ENCODE results near the gene NIM1K. TPM values are rescaled to one million over a fixed set of nuclear protein-coding genes. Genes with fewer than 3 reads are reported as not detected.

NIM1K gene
- total RNA-seq, 1 donor from 2014 or later = 6.0 TPM

DNA sequence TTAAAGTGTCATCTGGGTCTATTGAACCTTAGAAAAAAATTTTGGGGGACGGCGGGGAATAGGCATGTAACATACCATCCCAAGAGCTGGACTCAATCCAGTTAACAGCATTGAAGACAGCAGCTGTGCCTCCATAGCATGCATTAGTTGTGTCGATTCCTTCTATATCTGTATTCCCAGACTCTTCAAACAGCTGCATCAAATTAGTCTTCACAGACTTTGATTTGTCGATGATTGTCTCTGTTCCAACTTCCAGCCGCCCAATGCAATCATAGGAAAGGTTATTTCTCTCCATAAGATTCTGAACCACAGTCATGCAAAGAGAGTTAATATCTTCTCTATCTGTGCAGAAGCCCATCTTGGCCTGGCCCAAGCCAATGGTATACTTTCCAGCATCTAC, 106.4 kb downstream of the NIM1K start:
- no peak for ATAC-seq
- intact Hi-C loops (cut with DNase I) = no loop called here

DNA sequence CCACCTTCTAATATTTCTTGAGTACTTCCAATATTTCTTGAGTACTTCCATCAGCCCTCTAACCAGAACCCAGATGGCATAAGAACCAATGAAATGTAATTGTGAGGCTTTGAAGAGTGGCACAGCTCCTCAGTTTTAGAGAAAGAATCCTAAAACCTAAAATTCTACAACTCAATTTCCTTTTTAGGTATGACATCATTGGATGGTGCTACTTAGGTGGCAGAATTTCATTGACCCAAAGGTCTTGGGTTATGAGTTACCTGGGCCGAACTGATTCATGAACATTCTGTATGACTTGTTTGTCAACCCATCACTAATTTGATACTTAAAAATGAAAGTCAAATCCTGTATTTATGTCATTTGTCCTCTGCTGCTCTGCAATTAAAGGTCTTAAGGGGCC, 108.1 kb downstream of the NIM1K start:
- intact Hi-C loops (cut with DNase I) = no loop called here
- H3K27ac ChIP-seq = no peak overlapping the region
- no peak overlapping the region for H3K4me3 ChIP-seq
- ATAC-seq (no peak), DNase-seq (no peak)
- H3K27me3 ChIP-seq = no peaks in the 10 kb centered on the region
- TF ChIP-seq, protein P1, sequence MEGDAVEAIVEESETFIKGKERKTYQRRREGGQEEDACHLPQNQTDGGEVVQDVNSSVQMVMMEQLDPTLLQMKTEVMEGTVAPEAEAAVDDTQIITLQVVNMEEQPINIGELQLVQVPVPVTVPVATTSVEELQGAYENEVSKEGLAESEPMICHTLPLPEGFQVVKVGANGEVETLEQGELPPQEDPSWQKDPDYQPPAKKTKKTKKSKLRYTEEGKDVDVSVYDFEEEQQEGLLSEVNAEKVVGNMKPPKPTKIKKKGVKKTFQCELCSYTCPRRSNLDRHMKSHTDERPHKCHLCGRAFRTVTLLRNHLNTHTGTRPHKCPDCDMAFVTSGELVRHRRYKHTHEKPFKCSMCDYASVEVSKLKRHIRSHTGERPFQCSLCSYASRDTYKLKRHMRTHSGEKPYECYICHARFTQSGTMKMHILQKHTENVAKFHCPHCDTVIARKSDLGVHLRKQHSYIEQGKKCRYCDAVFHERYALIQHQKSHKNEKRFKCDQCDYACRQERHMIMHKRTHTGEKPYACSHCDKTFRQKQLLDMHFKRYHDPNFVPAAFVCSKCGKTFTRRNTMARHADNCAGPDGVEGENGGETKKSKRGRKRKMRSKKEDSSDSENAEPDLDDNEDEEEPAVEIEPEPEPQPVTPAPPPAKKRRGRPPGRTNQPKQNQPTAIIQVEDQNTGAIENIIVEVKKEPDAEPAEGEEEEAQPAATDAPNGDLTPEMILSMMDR (IDR thresholded peaks at IDR 0.05) = no peak
- no peaks in the 10 kb centered on the region for H3K4me1 ChIP-seq
- peaks cover 51% of the 10 kb centered on the region for H3K36me3 ChIP-seq
- H3K9me3 ChIP-seq = no peaks in the 10 kb centered on the region

More for the DNA sequence above, 106.4 kb downstream of the NIM1K start:
- H3K27ac ChIP-seq = no peak overlapping the region
- TF ChIP-seq, protein P1 (IDR thresholded peaks at IDR 0.05) = no peak
- H3K27me3 ChIP-seq = no peaks in the 10 kb centered on the region
- H3K4me3 ChIP-seq = no peak overlapping the region
- no peaks in the 10 kb centered on the region for H3K9me3 ChIP-seq
- no peaks in the 10 kb centered on the region for H3K4me1 ChIP-seq
- H3K36me3 ChIP-seq = peaks cover 67% of the 10 kb centered on the region
- DNase-seq = no peak

DNA sequence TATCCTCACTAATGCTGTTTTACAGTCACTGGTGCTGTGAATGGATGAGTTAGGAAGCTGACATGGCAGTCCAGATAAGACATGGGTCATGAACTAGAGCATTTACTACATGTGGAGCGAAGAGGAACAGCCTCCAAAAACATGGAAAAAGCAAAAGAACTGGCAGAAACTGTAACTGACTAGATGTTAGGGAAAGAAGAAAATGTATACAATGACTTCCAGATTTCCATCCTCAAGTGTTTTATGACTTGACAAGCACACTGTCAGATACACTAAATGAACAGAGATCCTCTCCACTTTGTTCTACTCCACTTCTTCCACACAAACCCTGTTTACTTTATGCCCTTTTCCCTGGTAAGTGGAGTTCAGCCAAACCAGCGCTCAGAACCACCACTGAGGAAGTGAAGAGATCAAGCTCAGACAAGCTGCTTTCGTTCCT, 109.6 kb downstream of the NIM1K start:
- Histone ChIP-seq H3K27ac (no peak overlapping the region), H3K27me3 (no peaks in the 10 kb centered on the region), H3K4me3 (no peak overlapping the region), H3K9me3 (no peaks in the 10 kb centered on the region), H3K36me3 (peaks cover 35% of the 10 kb centered on the region), H3K4me1 (no peaks in the 10 kb centered on the region)
- intact Hi-C loops (cut with DNase I) = no loop called here
- peak; percentile 28 for ATAC-seq
- no peak for DNase-seq
- TF ChIP-seq, protein P1 (IDR thresholded peaks at IDR 0.05) = no peak

DNA sequence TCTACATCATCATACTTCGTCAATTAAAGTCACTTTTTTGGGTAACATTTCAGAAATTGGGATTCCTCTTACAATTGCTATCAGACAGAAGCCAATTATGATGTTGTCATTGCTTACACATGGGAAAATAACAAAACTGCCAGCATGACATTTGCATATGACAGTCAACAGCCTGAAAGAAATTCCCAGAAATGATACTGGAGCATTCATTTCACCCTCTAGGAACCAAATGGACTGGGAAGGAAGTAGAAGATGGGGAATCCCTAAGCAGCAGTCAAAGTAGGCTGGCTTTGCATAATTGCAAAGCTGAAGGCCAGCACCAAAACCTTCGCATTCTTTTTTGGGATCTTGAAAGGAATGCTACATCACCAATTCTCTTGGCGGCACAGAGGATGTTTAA, 110.5 kb downstream of the NIM1K start:
- DNase-seq = no peak
- TF ChIP-seq, protein P1 (IDR thresholded peaks at IDR 0.05) = no peak
- Histone ChIP-seq H3K36me3 (peaks cover 27% of the 10 kb centered on the region), H3K27me3 (no peaks in the 10 kb centered on the region), H3K4me1 (no peaks in the 10 kb centered on the region), H3K27ac (no peak overlapping the region), H3K4me3 (no peak overlapping the region), H3K9me3 (no peaks in the 10 kb centered on the region)
- intact Hi-C loops (cut with DNase I) = no loop called here
- ATAC-seq = no peak

DNA sequence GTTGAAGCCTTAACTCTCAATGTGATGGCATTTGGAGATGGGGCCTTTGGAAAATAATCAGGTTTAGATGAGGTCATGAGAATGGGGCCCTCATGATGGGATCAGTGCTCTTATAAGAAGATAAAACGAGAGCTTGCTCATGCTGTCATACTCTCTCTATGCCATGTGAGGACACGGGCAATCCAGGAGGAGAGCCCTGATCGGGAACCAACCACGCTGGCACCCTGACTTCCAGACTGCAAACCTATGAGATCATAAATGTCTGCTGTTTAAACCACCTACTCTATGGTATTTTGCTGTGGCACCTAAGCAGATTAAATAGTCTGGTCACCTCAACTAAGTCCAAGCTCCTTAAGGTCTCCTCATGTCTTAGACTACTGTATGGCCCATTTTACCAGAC, 111.2 kb downstream of the NIM1K start:
- ATAC-seq (no peak), DNase-seq (no peak)
- Histone ChIP-seq H3K9me3 (no peaks in the 10 kb centered on the region), H3K27ac (no peak overlapping the region), H3K36me3 (peaks cover 19% of the 10 kb centered on the region), H3K4me1 (no peaks in the 10 kb centered on the region), H3K4me3 (no peak overlapping the region), H3K27me3 (no peaks in the 10 kb centered on the region)
- TF ChIP-seq, protein P1 (IDR thresholded peaks at IDR 0.05) = no peak
- intact Hi-C loops (cut with DNase I) = no loop called here

DNA sequence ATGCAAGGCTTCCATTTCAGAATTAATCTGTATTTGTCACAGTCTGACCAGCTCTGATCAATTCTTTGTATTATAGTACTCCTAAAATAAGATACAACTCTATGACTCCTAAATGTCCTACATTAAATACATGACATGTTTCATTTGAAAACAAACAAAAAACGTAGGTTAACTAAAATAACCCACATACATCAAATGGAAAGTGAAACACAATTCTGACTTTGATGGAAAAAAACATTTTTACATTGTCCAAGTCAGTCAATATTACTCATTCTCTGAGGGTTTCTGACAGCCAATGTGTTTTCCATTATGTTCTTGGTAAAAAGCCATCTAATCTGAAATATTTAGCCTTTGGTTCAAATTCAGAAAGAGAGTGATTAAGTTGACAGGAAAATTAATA, 112.5 kb downstream of the NIM1K start:
- Histone ChIP-seq H3K27me3 (no peaks in the 10 kb centered on the region), H3K4me1 (no peaks in the 10 kb centered on the region), H3K36me3 (peaks cover 7% of the 10 kb centered on the region), H3K27ac (no peak overlapping the region), H3K9me3 (no peaks in the 10 kb centered on the region), H3K4me3 (no peak overlapping the region)
- DNase-seq (no peak), ATAC-seq (no peak)
- intact Hi-C loops (cut with DNase I) = no loop called here
- TF ChIP-seq, protein P1 (IDR thresholded peaks at IDR 0.05) = no peak
